ENCODE measurements around the gene LRSAM1.
A peak's percentile ranks its signal among the peaks of the same experiment; 100 is the strongest.

Gene LRSAM1

DNA sequence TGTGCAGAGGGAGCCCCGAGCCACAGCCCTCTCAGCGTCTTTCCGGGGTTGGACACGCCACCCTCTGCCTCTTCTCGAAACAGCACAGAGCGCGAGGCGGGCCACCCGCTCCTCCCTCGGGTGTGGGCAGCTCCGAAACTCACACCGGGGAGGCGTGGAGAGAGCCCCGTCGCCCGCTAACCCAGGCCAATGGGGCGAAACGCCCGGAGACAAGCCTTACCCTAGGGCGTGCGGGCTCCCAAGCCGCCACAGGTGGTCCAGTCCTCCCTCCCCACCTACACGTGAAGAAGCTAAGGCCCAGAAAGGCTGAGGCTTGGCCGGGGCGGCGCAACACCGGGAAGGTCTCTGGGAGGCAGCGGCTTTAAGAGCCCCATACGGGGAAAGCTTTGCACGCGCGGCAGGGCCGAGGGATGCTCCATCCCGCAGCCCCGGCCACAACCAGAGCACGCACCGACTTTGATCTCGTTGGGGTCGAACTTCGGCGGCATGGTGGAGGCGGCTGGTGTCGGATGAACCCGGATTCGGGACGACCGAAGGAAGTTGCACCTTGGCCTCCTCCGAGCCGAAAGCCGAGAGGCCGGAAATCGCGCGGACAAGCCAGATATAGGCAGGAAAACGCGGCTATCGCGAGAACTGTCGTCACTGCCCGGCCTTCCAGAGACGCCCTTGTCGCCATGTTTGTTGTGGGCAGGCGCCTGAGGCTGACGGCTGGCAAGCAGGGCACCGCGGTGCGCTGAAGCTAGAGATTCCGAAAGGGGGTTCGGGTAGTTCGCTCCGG lies at the start of gene LRSAM1, which contains the start of gene RPL12:
Gene LRSAM1, plus strand, starts transcription at position 681 of the 778 bp plus-strand sequence. CDS start 3,018 bp downstream, outside the sequence.
Gene RPL12, minus strand, starts transcription at position 577 of the 778 bp plus-strand sequence. Its CDS starts 89 bp downstream, at position 488.
- DNase-seq: peak; percentile 98

DNA sequence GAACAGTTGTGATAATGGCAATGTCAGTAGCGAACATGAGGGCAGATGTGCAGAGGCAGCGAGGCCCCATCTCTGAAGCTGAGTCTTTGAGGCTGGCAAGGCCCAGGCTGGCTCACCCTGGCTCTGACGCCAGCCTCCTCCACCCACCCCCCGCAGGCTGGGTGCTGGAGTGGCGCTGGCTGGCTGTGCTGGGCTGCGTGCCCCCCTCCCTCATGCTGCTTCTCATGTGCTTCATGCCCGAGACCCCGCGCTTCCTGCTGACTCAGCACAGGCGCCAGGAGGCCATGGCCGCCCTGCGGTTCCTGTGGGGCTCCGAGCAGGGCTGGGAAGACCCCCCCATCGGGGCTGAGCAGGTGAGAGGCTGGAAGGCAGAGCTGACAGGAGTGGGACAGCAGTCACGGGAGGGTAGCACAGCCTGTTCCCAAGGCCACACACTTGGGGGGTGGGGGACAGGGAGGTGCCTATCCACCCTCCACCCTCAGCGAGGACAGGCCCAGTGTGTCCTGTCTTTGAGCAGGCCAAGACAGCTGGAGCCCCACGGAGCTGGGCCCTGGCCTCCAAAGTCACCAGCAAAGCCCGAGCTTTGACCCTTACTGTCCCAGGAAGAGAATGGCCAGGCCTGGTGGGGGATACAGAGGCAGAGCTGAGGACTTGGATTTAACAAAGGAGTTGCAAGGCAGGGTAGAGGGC lies 48.8 kb upstream of the LRSAM1 start:
- DNase-seq: no peak

DNA sequence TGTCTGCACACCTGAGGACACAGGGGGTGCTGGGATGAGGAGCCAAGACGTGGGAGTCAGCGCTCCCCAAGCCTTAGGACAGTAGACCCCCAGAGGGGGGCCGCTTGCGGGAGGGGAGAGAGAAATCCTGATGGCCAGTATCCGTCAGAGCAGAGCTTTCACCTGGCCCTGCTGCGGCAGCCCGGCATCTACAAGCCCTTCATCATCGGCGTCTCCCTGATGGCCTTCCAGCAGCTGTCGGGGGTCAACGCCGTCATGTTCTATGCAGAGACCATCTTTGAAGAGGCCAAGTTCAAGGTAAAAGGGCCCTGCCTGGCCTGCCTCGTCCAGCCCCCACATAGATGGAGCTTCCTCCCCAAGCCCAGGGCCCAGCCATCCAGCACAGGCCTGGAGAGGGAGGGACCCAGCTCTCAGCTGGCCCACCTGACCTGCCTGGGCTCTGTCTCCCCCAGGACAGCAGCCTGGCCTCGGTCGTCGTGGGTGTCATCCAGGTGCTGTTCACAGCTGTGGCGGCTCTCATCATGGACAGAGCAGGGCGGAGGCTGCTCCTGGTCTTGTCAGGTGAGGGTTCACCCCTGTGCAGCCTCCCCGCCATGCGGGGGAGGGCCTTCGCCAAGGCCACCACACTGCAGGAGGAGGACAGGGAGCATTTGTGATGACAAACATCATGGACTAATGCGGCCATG lies 47.7 kb upstream of the LRSAM1 start:
- no peak for DNase-seq

DNA sequence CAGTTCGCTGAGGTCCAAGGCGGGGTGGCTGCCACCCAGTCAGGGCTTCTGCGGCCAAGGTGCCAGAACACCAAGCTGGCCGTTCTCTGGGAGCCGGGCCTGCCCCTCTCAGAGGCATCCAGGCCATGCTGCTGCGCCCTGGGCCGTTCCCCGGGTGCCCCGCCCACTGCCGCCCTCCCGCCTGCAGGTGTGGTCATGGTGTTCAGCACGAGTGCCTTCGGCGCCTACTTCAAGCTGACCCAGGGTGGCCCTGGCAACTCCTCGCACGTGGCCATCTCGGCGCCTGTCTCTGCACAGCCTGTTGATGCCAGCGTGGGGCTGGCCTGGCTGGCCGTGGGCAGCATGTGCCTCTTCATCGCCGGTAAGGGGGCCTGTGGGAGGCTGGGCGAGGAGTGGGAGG lies 46.7 kb upstream of the LRSAM1 start:
- no peak for DNase-seq

DNA sequence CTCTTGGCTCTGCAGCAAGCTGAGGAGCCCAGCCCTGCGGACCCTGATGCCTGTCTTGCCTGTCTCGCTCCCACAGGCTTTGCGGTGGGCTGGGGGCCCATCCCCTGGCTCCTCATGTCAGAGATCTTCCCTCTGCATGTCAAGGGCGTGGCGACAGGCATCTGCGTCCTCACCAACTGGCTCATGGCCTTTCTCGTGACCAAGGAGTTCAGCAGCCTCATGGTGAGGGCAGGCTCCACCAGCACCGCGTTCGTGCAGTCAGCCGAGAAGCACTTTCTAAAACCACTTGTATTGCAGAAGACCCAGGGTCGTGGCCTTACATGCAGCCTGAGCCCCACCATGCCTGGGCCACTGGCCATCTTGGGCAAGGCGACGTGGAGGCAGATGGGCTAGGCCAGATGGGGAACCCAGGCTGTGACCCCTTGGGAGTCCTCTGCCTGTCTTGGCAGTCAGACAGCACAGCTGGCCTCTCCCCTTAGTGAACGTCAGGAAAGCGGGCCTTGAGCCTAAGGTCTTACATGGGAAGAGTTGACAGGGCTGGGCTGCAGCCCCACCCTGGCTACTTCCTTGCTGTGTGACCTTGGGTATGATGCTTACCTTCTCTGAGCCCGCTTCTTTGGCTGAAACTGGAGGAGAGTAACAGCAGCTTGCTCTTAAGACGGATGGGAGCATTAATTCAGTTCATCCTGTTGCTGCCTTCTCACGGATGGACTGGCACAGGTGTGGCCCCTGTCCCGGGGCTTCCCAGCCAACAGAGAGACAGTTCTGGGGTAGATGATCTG lies 45.8 kb upstream of the LRSAM1 start:
- no peak for DNase-seq

- DNase-seq: no peak
Measured at GRCh38 chr9:127406799-127407491, 44.4 kb upstream of the LRSAM1 start.

GRCh38 chr9:127407492-127407843 lies 43.8 kb upstream of the LRSAM1 start:
- DNase-seq: no peak

GRCh38 chr9:127411122-127411521 lies 40.2 kb upstream of the LRSAM1 start:
- no peak for DNase-seq

DNA sequence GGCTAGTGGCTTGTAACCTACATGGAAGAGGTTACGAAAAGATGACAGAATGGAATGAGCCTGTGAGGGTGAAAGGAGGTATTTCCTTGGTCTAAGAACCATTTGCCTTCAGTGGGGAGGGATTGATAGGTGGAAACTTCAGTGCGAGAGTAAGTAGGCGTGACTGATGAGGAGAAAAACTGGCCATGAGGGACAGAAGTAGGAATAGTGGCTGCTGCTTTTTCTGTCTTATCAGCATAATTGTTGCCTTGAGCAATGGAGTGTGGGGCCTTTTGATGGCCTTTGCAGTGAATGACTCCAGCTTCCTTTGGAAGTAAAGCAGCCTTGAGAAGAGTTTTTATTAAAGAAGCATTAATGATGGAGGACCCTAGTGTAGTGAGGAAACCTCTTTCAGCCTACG lies 36.2 kb upstream of the LRSAM1 start:
- DNase-seq: no peak

GRCh38 chr9:127415657-127416056 lies 35.7 kb upstream of the LRSAM1 start:
- no peak for DNase-seq

- DNase-seq: no peak
Measured at GRCh38 chr9:127417131-127418036, 33.9 kb upstream of the LRSAM1 start.

DNA sequence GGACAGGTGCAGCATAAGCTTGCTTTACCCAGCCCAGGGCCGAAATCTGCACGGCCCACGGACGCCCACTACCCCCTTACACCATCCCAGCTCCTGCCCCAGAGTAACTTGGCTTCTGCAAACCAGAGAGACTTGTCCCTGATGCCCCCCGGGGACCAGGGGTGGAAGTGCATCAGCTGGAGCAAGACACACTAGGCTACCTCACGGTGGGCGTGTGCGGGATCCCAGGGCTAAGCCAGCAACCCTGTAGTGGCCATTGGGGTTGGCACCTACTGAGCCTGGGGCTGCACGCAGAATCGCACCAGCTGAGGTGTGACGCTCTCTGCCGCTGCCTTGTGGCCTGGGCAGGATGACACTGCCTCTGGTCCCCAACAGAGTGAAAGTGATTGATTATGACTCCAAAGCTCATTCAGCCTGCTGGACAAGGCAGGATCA lies 33.3 kb upstream of the LRSAM1 start:
- DNase-seq: peak; percentile 58

DNA sequence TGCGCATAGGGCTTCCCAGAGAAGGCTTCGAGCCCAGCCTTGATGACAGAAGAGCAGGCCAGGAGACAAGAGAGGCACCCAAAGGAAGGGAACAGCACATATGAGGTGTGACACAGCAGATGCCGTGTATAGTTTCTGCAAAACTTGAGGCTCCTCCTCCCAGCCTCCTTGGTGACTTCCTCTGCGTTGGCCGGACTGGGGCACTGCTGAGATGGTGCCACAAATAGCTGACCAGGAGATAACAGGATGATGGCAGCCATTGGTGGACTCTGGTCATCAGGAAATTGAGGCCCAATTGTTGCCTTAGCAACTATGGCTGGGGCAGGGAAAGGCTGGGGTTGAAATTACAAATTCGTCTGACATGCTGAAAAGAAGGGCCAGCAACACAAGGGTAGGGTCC lies 32.0 kb upstream of the LRSAM1 start:
- DNase-seq: no peak

GRCh38 chr9:127421057-127421456 lies 30.3 kb upstream of the LRSAM1 start:
- DNase-seq: no peak

GRCh38 chr9:127422133-127422782 lies 29.1 kb upstream of the LRSAM1 start:
- no peak for DNase-seq

- no peak for DNase-seq
Measured at GRCh38 chr9:127422787-127423186, 28.5 kb upstream of the LRSAM1 start.

DNA sequence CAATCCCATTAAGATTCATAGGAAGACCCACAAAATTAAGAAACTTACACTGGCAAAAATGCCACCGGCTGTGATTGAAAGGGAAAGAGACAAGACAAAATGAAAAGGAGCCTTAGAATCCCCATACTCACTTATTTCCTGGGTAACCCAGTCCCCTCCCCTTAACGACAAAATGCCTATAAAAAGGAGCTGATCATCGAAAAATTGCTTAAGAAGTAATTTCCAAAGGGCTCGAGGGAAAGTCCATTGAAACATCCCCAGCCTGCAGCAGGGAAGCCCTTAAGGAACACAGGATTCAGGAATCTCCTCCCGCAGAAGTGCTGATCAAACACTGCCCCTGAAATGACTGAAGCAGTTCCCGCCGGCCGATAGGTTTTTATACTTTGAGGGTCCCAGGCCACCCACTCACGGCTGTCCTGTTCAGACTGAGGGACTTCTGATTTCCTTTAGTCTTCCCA lies 27.8 kb upstream of the LRSAM1 start:
- DNase-seq: no peak

DNA sequence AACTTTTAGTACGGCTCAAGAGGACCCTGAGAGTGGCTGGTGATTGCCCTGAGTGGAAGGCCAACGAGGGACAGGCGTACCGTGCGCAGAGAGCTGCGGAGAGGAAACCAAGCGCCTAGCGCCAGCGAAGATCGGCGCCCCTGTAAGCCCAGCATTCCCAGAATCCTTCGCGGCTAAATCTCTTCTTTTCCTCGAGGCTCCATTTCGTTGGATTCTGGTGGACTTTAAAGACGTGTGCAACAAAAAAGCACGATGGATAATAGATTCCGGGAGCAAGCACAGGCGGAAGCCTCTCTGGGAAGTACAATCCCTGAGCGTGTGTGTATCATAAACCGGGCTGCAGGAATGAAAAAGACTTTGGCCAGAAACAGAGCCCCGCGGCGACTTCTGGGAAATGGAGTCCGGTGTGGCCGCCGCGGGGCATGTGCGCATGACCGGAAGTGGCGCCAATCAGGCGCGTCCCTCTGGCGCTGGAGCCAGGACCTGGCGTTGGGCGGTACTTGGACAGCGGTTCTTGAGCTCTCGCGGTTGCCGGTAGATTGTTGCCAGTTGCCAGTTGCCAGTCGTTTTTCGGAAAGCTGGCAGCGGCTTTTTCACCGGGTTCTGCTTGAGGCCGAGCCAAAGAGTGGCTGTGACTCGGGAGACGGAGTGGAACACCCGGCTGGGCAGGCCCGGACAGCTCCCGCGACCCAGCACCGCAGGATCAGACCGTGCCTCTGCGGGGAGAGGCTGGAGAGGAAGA lies 27.2 kb upstream of the LRSAM1 start, which contains the start of gene ZNF79:
Gene ZNF79, plus strand, starts transcription at position 449 of the 742 bp plus-strand sequence. CDS start 406 bp downstream, outside the sequence.
- DNase-seq: peak; percentile 92

DNA sequence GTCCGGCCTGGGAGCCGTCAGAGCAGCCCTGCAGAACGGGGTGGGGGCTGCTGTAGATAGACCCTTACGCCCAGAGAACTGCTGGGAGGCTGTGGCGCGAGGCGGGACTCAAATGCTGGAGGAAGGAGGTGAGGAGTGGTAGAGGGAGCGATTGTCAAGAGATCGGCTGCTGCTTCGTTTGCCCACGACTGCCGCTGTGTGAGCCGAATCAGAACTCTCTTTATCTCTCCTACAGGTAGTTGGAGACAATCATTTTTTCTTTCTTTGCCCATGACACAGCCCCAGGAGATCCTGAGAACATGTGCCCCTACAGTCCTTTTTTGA lies 26.7 kb upstream of the LRSAM1 start:
- DNase-seq: peak; percentile 54

GRCh38 chr9:127426756-127427155 lies 24.6 kb upstream of the LRSAM1 start:
- DNase-seq: peak; percentile 49

All from activated naive CD4-positive, alpha-beta T cell treated with anti-CD3 and anti-CD28 coated beads, Interleukin-2, amount 50 U/mL, for 16 hours (primary cell).